ENCODE results near the gene VDR.
"Not testable (repeated sequence)": the region's sequence is repeated elsewhere in the genome, so short reads cannot be mapped to it uniquely, and the experiment has no call there.

Gene VDR

GRCh38 chr12:47843226-47843980, 61.4 kb downstream of the VDR start:
- no peak for DNase-seq

DNA sequence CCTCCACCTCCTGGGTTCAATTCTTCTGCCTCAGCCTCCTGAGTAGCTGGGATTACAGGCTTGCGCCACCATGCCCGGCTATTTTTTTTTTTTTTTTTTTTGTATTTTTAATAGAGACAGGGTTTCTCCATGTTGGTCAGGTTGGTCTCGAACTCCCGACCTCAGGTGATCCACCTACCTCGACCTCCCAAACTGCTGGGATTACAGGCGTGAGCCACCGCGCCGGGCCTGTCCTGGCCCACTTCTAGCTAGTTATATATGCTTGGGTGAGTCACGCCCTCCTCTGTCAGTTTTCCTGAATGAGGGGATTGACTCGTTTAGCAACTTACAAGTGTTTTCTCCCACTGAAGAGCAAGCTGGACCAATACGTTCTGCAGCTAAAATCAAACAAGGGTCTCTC, 62.3 kb downstream of the VDR start:
- DNase-seq = not testable (repeated sequence)

- no peak for DNase-seq
Observed at GRCh38 chr12:47841910-47842309, 62.9 kb downstream of the VDR start.

DNA sequence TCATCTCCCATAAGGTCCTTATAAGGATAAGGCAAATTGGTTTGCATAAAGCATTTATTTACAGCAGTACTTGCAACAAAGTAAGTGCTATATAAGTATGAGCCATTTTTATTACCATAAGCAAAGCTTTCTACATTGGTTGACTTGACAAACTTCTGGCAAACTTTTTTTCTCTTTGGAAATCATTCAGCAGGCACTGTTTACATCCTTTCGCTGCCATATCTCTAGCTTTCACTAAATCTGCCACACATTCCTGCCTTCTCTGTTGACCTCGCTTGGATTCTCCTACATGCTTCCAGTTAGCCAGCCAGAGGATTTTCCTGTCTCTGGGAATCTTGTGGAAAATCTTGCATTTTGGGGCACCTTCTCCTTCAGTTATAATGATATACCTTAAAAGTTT, 63.3 kb downstream of the VDR start:
- no peak for DNase-seq

DNA sequence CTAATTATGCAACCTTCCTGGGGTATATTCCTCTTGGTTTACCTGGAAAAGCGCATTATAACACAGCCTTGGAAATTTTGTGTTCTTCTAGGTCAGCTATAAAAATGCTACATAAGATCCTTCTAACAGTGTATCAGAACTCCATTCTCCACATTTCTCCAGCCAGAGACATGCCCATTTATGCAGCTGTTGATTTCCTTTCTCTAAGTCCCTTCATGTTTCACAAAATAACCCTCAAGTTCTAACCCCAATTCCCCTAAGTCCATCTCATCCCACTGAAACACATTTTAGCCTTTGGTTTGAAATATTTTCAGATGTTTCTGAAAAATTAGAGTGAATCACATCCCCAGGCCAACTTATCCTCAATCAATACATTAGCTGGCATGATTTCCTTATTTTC, 64.2 kb downstream of the VDR start:
- no peak for DNase-seq

DNA sequence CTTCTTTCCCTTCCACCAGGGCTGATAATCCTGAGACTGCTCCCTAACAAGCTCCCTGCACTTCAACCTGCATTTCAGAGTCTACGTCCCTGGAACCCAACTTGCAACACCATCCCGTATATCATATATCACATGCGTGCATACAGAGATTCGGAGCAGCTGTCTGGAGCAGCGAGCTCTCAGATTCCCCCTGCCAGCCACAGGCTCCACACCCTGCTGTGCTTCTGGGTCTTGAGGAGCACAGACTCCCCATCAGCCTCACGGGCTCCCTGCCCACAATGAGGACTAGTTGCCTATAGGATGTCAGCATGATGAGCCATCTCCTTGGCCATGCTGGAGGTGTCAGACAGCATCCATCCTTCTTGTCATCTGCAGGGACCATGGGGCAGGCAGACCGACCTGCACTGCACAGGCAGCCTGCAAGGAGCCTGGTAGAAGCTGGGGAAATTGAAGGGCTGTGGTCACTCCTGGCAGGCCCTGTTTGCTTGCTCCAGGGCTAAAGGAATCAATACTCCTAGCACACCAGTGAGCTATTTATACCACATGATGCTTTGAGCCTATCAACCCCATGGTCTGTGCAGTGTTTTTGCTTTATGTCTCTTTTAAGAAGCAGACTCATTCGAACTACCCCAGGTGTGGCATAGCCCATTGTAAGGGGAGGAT, 65.4 kb downstream of the VDR start:
- no peak for DNase-seq

- DNase-seq = no peak
Observed at GRCh38 chr12:47838286-47838931, 66.4 kb downstream of the VDR start.

DNA sequence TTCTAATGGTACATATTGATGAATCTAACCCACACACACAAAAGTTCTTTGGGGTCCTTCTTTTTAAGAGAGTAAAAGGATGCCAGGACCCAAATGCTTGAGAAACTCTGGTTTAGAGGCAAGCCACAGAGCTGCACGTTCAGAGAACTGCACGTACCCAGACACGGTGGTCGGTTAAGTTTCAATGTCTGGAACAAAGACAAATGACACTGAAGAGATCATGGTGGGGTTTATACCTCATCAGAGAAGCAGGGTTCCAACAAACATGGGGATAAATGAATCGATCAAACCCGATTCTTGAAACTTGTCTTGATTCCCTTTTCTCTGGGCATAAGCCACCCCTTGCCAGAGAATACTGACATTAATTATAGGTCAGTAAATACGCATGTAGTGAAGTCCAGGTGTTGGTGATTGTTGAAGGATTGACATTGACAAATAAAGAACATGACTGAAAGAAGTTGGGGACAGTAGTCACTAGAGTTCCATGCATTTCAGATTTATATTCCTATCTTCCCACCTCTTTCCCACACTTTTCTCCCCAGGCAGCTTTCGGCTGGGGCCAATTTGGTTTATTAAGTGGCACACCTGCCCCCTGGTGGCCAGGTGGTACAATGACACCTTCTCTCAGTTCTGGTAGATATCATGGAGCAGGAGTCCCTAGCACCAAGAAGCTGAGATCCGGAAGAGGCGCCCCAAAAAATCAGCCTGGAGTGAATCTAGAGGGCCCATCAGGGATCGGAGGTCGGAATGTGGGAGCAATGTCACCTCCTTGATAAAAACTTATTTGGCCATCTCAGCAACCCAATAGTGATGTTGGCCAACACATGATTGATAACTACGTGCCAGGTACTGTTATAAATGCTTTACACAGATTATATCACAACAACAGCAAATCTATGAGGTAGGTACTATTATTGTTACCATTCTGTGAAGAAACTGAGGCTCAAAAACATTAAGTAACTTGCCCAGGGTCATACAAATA, 67.3 kb downstream of the VDR start:
- peak; percentile 87 for DNase-seq

GRCh38 chr12:47835831-47836155, 69.0 kb downstream of the VDR start:
- DNase-seq = no peak

DNA sequence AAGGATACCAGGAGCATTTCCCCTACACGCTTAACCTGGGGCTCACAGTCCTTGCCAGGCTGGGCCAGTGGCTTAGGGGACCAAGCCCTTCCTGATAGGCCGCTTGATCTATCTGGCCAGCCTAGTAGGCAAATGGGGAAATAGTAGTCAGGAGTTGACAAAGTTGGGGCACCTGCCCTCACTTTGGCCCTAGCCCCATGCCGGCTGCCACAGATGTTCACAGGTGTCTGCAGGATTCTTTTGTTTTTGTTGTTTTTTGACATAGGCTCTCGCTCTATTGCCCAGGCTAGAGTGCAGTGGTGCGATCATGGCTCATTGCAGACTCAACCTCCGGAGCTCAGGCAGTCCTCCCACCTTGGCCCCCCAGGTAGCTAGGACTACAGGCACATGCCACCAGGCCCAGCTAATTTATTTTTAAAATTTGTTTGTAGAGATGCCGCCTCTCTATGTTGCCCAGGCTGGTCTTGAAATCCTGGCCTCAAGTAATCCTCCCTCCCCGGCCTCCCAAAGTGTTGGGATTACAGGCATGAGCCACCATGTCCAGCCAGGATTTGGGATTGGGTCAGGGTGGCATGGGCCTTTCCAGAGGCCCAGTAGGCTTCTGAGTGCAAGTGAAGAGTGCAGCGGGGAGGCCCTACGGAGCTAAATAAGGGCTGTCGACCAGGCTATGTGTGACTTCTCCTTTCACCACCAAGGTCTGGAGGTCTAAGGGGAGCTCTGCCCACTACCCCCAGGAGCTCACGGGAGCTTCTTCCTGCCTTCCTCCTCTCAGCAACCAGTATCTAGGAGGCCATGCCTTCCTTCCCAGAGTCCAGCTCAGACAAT, 69.6 kb downstream of the VDR start:
- DNase-seq = no peak

- no peak for DNase-seq
Observed at GRCh38 chr12:47834199-47834903, 70.4 kb downstream of the VDR start.

GRCh38 chr12:47833591-47834012, 71.2 kb downstream of the VDR start:
- no peak for DNase-seq

- DNase-seq = peak; percentile 86
Observed at GRCh38 chr12:47832263-47832933, 72.4 kb downstream of the VDR start.

DNA sequence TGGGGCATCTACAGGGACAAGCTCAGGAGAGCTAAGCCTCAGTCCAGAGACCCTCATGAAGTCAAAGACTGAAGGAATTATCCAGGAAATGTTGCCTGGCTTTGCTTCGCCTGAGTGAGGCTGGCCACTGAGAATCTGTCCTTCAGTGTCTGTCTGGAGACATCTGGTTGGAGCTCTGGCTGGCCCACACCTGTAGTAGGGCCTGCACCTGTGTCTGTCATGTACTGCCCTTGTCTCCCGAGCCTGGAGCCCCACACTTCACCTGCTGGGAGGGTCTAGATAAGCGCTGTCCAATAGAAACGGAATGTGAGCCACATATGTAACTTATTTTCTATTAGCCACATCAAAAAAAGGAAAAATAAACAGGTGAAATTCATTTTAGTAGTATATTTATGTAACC, 75.2 kb downstream of the VDR start:
- DNase-seq = no peak

GRCh38 chr12:47828976-47829482, 75.8 kb downstream of the VDR start:
- no peak for DNase-seq

DNA sequence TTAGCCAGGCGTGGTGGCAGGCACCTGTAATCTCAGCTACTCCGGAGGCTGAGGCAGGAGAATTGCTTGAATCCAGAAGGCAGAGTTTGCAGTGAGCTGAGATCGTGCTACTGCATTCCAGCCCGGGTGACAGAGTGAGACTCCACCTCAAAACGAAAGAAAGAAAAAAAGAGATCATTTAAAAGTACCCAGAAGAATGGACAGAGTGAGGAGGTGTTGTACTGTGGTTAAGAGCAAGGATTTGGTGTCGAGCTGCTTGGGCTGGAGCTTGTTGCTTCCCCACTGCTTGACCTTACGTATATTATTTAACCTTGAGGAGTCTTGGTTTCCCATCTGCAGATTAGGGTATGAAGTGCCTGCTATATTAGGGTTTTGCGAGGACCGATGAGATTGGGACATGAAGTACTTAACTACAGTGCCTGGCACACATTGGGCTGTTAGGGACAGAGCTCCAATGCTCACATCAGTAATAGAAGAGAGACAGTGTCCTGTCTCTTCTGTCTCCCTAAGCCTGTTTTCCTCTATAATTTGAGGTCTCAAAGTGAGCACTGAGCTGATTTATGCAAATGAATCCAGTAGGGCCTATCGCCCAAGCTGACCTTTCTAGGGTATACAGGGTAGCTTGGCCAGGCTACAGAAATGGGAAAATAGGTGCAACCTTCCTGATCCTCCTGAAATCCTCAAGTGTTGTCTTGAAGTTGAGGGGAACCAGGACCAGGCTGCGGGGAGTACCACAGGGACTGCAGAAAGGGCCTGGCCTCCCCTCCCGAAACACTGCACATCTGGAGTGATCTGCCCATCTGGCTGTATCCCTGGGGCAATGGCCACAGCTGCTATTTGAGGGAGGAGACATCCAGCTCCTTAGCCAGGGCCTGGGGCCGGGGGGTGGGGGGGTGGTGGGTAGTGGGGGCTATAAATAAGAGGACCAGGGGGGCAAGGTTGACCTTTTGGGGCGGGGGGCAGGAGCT, 76.5 kb downstream of the VDR start:
- no peak for DNase-seq

DNA sequence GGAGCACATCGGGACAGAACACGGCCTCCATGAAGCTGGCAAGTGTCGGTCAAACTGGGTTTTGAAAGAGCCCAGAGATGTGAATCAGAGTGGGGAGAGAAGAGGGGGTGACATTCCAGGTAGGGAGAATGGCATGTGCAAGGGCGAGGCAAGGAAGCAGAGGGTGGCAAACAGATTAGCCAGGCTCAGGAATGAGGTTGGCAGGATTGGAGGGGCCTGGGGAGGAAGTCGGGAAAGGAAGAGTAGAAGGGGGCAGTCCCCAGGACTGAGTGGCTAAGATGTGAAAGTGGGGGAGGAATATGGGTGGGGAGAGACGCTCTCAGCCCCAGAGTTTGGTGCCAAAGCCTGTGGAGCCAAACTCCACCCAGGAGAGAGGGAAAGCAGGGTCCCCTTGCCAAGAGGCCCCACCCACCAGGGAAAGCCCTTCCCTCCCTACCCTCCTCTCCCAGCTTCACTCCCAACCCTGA, 79.6 kb downstream of the VDR start:
- DNase-seq = no peak

DNA sequence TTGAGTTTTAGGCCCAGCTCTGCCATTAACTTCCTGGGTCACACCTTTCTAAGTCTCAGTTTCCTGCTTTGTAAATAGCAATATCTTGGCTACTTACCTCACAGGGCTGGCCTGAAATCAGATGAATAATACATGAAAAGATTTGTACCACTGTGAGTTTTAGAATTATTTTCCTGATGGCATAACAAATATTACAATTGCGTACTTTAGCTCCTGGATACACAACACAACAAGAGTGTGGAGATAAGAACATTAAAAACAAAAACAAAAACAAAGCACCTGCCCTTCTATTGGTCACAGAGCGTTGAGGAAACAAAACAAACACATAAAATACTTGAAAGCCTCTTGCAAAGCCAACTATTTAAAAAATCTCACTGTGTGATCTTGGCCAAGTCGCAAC, 80.2 kb downstream of the VDR start:
- DNase-seq = no peak

GRCh38 chr12:47824198-47824597, 80.6 kb downstream of the VDR start:
- DNase-seq = no peak
